HG03159 (cell line): ENCODE measurements around the gene OR5K3.
"Not testable (repeated sequence)": the region's sequence is repeated elsewhere in the genome, so short reads cannot be mapped to it uniquely, and the experiment has no call there.

Experiments used
- ATAC-seq: cut with Tn5 transposase; IDR thresholded peaks from one replicate; pipeline ENCODE4 v1.9.1; 2021; ENCODE audit warnings: mild to moderate bottlenecking, moderate library complexity; ENCODE audit not compliant: unreplicated experiment

The OR5K3 gene, protein sequence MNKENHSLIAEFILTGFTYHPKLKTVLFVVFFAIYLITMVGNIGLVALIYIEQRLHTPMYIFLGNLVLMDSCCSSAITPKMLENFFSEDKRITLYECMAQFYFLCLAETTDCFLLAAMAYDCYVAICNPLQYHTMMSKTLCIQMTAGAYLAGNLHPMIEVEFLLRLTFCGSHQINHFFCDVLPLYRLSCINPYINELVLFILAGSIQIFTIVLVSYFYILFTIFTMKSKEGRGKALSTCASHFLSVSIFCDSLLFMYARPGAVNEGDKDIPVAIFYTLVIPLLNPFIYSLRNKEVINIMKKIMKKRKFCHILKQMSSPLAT

DNA sequence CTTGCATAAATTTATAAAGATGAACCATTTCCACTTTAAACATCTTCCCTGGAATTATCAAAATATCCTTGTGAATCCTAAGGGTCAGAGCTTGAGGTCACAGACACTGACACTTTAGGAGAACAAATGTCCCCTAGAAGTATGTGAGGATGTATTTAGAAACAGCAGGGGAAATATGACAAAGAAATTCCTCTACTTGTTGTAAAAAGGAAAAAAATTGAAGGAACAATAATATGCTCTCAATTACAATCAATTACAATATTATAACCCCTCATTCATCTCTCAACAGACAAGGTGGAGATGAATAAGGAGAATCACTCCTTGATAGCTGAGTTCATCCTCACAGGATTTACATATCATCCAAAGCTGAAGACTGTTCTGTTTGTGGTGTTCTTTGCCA is at the start of gene OR5K3:
Gene OR5K3 (plus strand): TSS at position 301 of the 400 bp plus-strand sequence. CDS start 0 bp downstream, at position 301.
- ATAC-seq: no peak

DNA sequence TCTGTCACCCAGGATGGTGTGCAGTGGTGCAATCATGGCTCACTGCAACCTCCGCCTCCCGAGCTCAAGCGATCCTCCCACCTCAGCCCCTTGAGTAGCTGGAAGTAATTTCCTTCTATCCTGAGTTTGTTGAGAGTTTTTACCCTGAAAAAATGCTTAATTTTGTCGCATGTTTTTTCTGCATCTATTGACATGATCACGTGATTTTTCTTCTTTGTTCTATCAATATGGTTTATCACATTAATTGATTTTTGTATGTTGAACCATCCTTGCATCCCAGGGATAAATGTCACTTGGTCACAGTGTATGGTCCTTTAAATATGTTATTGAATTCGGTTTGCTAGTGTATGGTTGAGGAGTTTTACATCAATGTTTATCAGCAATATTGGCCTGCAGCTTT is 48.7 kb upstream of the OR5K3 start:
- no peak for ATAC-seq

DNA sequence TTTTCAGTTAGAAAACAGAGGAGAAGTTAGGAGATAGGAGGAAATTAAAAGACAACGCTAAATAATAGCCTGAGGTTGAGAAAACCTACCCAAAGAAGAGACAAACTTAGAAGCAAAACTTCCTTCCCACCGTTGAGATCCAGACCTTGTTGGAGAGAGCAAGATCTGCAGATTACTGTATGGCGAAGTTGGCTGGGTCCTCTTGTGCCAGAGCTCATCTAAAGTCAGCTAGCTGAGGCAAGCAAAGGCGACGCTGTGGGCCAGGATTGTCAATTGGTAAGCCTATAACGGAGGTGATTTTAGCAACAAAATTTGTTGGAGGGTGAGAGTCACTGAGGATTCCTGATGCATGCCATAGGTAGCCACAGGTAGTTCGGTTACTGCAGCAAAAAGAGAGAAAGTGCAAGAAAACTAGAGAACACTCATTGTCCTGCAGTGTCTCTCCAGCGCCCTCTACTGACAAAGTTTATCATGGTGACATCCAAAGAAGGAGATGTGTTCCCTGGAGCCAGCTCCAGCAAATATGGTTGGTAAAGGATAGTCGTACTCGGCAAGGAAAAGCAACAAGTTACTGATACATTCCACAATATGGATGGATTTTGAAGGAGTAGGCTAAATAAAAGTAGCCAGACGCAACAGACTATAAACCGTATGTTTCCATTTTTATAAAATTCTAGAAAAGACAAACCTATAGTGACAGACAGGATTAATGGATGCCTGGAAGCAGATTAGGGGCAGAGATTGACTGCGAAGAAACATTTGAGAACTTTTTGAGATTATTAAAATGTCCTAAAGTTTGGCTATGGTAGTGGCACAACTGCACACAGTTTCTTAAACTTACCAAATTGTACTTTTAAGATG is 46.6 kb upstream of the OR5K3 start:
- peak; percentile 67 for ATAC-seq

DNA sequence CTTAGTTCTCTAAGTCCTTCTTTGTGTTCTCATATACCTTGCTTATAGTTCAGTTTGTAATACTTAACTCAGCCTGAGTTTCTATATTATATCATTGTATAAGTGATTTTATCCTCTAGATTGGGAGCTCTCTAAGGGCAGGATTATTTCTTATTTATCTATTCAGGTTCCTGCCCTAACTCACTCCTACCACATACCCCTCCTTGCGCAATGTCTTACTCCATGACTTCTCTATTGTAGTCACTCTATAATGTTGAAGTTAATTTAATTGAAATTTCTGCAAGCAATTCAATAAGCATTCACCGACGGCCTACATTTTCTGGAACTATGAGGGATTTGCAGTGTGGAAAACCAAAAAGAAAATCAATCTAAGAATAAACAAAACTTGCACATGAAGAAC is 40.4 kb upstream of the OR5K3 start:
- ATAC-seq: no peak

DNA sequence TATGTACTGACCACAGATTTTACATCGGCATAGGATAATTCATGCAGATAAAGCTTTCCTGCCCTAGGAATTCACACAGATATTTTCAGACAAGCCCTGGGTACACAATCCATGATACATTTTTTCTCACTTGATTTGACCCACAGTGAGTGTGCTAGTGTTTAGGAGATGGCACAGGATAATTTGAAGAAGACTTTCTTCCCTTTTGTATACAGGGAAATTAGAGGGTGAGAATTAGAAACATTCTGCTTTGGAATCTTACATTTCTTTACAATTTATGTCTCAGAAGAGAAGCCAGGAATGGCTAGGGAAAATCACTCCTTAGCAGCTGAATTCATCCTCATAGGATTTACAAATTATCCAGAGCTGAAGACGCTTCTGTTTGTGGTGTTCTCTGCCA is 36.9 kb upstream of the OR5K3 start, which contains the start of gene OR5K4:
Gene OR5K4 (plus strand): TSS at position 301 of the 400 bp plus-strand sequence. CDS start 0 bp downstream, at position 301.
- no peak for ATAC-seq

DNA sequence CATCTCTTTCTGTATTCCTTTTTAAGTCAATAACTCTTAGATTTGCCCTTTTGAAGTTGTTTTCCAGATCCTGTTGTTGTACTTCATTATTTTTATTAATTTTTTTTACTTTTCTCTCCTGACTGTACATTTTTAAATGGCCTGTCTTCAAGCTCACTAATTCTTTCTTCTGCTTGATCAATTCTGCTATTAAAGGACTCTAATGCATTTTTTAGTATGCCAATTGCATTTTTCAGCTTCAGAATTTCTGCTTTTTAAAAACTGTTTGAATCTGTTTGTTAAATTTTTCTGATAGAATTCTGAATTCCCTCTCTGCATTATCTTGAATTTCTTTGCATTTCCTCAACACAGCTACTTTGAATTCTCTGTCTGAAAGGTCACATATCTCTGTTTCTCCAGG is 31.2 kb upstream of the OR5K3 start:
- ATAC-seq: no peak

DNA sequence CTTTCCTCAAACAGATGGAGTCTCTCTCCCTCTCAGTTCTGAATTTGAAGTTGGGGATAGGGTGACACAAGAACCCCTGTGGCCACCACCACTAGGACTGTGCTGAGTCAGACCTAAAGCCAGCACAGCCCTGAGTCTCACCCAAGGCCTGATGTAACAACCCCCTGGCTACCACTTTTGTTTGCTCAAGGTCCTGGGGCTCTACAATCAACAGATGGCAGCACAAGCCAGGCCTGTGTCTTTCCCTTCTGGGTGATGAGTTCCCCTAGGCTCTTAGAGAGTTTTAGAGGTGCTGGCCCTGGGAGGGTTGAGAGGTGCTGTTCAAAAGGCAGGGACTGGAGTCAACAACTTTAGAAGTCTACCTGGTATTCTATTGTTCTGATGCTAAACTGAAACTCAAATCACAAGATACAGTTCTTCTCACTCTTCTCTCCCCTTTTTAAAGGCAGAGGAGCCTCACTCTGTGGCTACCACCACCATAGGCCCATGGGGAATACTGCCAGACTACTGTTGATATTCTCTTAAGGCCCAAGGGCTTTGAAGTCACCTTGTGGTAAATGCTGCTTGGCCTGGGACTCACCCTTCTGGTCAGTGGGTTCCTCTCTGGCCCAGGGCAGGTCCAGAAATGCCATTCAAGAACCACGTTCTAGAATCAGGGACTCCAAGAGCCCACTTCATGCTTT is 30.3 kb upstream of the OR5K3 start:
- peak; percentile 76 for ATAC-seq

DNA sequence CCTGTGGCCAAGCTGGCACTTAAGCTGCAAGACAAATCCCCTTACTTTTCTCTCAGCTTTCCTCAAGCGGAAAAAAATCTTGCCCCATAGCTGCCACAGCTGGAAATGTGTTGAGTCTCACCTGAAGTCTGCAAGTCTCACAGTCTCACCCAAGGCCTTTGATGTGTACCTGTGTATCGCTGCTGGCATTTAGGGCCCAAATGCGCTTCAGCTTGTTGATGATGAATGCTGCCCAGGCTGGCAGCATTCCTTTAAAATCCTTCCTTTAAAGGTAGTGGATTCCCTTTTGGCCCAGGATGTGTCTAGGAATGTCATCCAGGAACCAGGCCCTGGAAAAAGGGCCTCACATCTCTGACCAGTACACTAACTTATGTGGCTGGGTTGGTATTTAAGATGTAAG is 29.8 kb upstream of the OR5K3 start:
- no peak for ATAC-seq

DNA sequence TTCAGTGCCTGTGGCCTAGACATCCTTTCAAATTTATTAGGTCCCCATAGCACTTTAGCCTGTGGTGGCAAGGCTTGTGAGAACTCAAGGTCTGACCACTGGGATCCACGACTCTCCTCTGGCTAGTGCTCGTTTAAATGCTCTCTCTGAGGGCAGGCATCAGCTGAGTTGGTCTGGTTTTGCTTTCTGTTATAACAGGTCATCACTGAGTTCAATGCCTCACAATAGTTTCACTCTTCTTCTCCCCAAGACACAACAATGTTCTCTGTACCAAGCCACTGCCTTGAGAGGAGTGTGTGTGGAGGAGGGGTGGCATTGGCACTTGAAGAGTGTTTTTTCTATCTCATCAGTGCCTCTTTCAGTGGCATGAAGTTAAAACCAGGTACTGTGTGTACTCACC is 29.2 kb upstream of the OR5K3 start:
- ATAC-seq: no peak

DNA sequence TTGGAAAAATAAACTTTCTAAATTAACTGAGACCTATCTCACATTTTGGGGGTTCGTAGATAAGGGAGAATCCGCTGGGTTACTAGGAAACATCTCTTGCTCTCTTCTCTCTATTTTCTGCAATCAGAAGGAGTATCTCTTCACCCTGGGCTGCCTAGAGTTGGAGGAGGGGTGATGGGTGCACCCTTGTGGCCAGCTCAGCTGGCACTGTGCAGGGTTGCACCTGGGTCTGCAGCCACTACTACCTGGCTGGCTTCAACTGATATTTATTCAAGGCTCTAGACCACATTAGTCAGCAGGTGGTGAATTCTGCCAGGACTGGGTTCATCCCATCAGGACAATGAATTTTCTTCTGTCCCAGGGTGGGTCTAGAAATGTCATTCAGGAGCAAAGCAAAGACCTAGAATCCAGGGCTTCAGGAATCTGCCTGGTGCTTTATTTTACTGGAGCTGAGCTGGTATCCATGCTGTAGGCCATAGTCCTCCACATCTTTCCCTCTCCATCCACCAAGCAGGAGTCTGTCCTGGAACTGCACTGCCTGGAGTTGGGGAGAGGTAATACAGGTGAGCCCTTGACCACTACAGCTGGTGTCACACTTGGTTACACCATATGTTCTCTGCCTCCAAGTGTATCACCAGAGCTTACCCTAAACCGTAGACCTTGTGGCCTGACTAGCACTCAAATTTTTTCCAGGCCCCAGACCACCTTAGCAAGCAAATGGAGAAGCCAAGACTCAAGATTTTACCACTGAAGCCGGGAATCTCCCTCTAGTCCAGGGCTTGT is 22.8 kb upstream of the OR5K3 start:
- ATAC-seq: no peak

DNA sequence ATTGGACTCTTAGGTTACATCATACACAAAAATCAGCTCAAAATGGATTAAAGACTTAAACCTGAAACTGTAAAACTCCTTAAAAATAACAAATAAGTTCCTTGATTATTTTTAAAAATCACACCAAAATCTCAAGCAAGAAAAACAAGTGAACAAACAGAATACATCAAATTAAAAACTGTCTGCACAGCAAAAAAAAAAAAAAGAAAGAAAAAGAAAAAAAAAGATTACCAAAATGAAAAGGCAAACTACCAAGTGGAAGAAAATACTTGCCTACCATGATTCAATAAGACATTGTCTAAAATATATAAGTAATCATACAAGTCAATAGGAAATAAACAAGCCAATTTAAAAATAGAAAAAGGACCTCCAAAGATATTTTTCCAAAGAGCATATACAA is 19.3 kb upstream of the OR5K3 start:
- no peak for ATAC-seq

DNA sequence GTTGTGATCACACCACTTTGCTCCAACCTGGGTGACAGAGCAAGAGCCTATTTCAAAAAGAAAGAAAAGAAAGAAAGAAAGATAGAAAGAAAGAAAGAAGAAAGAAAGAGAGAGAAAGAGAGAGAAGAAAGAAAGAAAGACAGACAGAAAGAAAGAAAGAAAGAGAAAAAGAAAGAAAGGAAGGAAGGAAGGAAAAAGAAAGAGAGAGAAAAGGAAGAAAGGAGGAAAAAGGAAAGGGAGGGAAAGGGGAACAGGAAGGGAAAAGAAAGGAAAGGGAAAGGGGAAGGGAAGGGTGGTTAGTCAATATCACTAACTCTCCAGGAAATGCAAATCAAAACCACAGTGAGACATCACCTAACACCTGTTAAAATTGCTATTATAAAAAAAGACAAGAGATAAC is 18.6 kb upstream of the OR5K3 start:
- ATAC-seq: no peak

DNA sequence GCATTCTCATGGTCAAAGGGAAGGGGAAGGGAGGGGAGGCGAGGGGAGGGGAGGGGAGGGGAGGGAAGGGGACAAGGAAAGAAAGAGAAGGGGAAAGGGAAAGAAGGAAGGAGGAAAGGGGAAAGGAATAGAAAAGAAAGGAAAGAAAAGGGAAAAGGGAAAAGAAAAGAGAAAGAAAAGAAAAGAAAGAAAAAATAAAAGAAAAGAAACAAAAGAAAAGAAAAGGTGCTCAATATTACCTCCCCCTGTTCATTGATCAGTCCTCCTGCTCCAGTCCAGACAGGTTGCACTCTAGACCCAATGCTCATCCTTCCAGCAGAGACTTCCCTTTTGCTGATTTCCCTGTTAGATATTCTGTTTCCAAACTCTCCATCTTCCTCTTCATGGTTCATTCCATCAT is 18.0 kb upstream of the OR5K3 start:
- ATAC-seq: no peak

DNA sequence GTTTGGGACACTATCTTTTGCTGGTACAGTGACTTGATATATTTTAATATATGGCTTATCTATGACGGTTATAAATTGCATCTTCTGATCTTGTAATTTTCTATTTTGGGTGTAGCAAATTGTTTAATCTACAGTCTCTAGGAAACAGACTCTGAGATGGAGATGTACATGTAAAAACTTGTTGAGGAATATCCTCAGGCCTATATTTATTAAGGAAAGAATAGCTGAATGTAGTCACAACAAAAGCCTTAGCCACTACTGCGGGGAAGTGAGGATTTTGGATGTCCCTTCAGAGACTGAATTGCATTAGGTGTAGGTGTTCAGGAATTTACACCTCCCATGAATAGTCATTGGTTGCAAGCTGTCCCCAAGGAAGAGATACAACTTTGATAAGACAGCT is 13.8 kb upstream of the OR5K3 start:
- ATAC-seq: no peak

DNA sequence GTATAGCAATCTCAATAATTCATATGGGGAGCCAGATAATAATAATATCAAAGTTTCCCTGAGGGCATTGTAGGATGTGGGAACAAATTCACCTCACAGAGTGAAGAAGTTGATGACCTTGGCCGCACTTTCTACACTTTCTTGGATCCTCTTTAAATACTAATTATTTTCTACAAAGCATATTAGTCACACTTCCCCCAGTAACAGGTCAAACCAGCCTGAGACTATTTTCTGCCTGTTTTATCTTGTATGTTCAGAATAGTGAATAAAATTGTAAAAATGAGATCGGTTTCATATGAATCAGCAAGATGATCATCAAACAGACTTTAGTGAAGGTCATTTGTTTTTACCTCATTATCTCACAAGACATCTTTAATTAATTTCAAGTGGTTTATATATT is 2.3 kb upstream of the OR5K3 start:
- ATAC-seq: no peak

DNA sequence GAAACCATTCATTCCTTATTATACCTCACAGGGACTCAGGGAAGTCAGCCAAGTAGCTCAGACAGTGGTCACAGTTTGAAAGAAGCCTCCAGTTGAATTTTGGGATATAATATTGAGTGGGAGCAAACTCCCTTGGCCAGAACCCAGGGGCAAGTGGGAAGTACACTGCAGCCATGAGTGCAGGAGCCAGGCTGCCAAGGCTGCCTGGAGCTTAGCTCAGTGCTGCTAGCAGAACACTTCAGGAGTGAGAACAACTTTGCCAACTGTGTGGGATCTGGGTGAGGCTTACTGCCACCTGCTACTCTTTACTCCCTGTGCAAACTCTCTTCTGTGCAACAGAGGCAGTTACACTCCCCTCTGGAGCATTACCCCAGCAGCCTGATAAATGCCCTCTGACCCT is 4.6 kb downstream of the OR5K3 start:
- ATAC-seq: no peak

DNA sequence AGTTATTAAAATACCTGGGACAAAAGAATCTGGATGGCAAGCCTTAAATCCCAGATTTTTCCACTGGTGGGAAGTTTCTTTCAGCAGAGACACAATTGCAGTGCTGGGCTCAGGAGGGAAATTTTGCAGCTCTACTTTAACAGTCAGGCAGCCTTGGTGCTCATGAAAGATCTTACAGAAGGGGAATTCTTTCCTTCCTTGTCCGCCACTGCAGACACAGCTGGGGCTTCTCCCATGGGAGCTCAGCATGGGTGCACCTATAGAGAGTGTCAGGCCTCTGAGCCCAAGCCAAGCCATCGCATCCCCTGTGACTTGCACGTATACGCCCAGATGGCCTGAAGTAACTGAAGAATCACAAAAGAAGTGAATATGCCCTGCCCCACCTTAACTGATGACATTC is 6.0 kb downstream of the OR5K3 start:
- ATAC-seq: not testable (repeated sequence)

DNA sequence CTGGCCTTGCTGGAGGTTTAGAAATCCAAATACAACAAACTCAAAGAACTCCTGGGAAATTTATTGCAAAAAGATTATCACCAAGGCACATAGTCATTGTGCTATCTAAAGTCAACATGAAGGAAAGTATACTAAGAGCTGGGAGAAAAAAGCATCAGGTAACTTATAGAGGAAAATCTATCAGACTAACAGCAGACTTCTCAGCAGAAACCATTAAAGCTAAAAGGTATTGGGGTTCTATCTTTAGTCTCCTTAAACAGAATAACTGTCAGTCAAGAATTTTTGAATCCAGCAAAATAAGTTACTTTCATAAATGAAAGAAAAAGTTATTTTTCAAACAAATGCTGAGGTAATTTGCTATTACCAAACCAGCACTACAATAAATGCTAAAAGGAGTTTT is 8.0 kb downstream of the OR5K3 start:
- ATAC-seq: no peak

DNA sequence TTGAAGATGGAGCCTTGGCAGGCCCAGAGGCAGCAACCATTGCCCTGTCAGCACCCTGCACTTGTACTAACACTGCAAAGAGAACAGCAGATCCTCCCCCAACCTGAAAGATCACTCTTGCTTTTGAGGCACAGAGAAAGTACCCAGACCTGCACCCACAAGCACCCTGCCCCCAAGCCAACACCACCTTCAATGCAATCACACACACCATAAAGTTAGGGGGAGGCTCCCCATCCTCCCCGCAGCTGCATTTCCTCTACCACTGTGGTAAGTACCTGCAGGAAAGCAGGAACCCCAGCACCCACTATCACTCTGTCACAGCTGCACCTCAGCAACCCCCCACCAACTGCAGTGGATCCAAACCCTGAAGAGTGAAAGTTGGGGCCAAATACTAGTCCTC is 12.0 kb downstream of the OR5K3 start:
- ATAC-seq: no peak

DNA sequence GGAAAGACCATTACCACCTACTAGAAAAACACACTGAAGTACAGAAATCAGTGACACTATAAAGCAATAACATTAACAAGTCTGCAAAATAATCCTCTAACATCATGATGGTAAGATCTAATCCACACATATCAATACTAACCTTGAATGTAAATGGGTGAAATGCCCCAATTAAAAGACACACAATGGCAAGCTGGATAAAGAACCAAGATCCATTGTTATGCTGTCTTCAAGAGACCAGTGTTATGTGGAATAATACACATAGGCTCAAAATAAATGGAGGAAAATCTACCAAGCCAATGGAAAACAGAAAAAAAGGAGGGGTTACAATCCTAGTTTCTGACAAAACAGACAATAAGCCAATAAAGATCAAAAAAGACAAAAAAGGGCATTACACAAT is 13.5 kb downstream of the OR5K3 start:
- no peak for ATAC-seq

DNA sequence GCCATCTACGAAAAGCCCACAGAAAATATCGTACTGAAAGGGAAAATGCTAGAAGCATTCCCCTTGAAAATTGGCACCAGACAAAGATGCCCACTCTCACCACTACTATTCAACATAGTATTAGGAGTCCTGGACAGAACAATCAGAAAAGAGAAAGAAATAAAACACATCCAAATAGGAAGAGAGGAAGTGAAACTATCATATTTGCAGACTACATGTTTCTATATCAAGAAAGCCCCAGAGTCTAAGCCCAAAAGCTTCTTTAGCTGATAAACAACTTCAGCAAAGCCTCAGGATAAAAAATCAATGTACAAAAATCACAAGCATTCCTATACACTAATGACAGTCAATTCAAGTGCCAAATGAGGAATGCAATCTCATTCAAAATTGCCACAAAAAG is 15.6 kb downstream of the OR5K3 start:
- peak; percentile 61 for ATAC-seq
